Loucy (cell line): ENCODE data around the gene SERP2.

Source experiments
- H2AFZ ChIP-seq: fragments of 200-600 bp; sonication (generic); 2 replicates; pipeline ENCODE4 v1.6.0; 2016; ENCODE audit warnings: antibody characterized with exemption, mild to moderate bottlenecking, low read length, moderate library complexity
- H3F3A ChIP-seq: fragments of 200-600 bp; 2 replicates; pipeline ENCODE4 v1.6.0; 2016; ENCODE audit warnings: antibody characterized with exemption, low read depth, mild to moderate bottlenecking
- H3K27me3 ChIP-seq: fragments of 200-600 bp; sonication (generic); 2 replicates; pipeline ENCODE4 v1.6.1; 2014; ENCODE audit warnings: low read length, mild to moderate bottlenecking; ENCODE audit not compliant: insufficient read depth, poor library complexity, severe bottlenecking
- H3K36me3 ChIP-seq: fragments of 200-600 bp; sonication (generic); 2 replicates; pipeline ENCODE4 v1.6.1; 2016; ENCODE audit warnings: low read length; ENCODE audit not compliant: insufficient read depth
- H3K4me1 ChIP-seq: fragments of 200-600 bp; sonication (generic); 2 replicates; pipeline ENCODE4 v1.5.1; 2014; ENCODE audit warnings: low read length, mild to moderate bottlenecking; ENCODE audit not compliant: insufficient read depth, poor library complexity, severe bottlenecking
- H3K4me2 ChIP-seq: fragments of 200-600 bp; sonication (generic); 2 replicates; pipeline ENCODE4 v1.6.0; 2014; ENCODE audit warnings: antibody characterized with exemption, low read length, low read depth, mild to moderate bottlenecking; ENCODE audit not compliant: poor library complexity, severe bottlenecking
- H3K4me3 ChIP-seq: fragments of 200-600 bp; sonication (generic); 2 replicates; pipeline ENCODE4 v1.5.1; 2014; ENCODE audit warnings: low read length, mild to moderate bottlenecking, mixed read lengths; ENCODE audit not compliant: poor library complexity, severe bottlenecking
- H3K79me2 ChIP-seq: fragments of 200-600 bp; sonication (generic); 2 replicates; pipeline ENCODE4 v1.6.1; 2014; ENCODE audit warnings: low read length; ENCODE audit not compliant: insufficient read depth
- H3K9ac ChIP-seq: fragments of 200-600 bp; sonication (generic); 2 replicates; pipeline ENCODE4 v1.6.0; 2014; ENCODE audit warnings: mild to moderate bottlenecking, low read depth, low read length, moderate library complexity; ENCODE audit not compliant: poor library complexity, severe bottlenecking
- H3K9me2 ChIP-seq: fragments of 200-600 bp; sonication (generic); replicated peaks from 2 replicates; pipeline ENCODE4 v1.6.1; 2016; ENCODE audit warnings: low read depth, low read length, mixed read lengths
- H3K9me3 ChIP-seq: fragments of 200-600 bp; sonication (generic); 2 replicates; pipeline ENCODE4 v1.6.1; 2014; ENCODE audit warnings: mild to moderate bottlenecking, antibody characterized with exemption, low read length, low read depth; ENCODE audit not compliant: insufficient read depth
- H4K20me1 ChIP-seq: fragments of 200-600 bp; sonication (generic); 2 replicates; pipeline ENCODE4 v1.6.0; 2014; ENCODE audit warnings: antibody characterized with exemption, low read length, mild to moderate bottlenecking; ENCODE audit not compliant: insufficient read depth, poor library complexity, severe bottlenecking
- CTCF ChIP-seq: fragments of 200-600 bp; sonication (generic); conservative IDR thresholded peaks from 2 replicates; pipeline ENCODE4 v1.5.1; 2014; ENCODE audit warnings: mild to moderate bottlenecking, antibody characterized with exemption, low read length
- EZH2phosphoT487 ChIP-seq: fragments of 200-600 bp; IDR thresholded peaks from 2 replicates; pipeline ENCODE4 v1.6.1; 2018; ENCODE audit warnings: antibody characterized with exemption, mild to moderate bottlenecking, moderate library complexity, borderline replicate concordance

The SERP2 gene

GRCh38 chr13:44403461-44404056 lies 29.9 kb downstream of the SERP2 start:
- Histone ChIP-seq H4K20me1 (no peaks in the 10 kb centered on the region), H3K9me3 (no peaks in the 10 kb centered on the region), H3K4me3 (no peak overlapping the region), H3K79me2 (no peaks in the 10 kb centered on the region), H3F3A (no peaks in the 10 kb centered on the region), H3K9ac (no peak overlapping the region), H3K4me1 (no peaks in the 10 kb centered on the region), H2AFZ (no peak overlapping the region), H3K4me2 (no peak overlapping the region), H3K9me2 (no peaks in the 10 kb centered on the region), H3K36me3 (no peaks in the 10 kb centered on the region), H3K27me3 (no peaks in the 10 kb centered on the region)
- TF ChIP-seq CTCF: no peak
- TF ChIP-seq EZH2phosphoT487: no peak

- no peak overlapping the region for H3K4me2 ChIP-seq
- no peak overlapping the region for H2AFZ ChIP-seq
- no peaks in the 10 kb centered on the region for H3K9me3 ChIP-seq
- no peaks in the 10 kb centered on the region for H3K79me2 ChIP-seq
- TF ChIP-seq CTCF (no peak), EZH2phosphoT487 (no peak)
- H3K9ac ChIP-seq: no peak overlapping the region
- H3K27me3 ChIP-seq: no peaks in the 10 kb centered on the region
- H3K4me3 ChIP-seq: no peak overlapping the region
- H3K4me1 ChIP-seq: no peaks in the 10 kb centered on the region
- no peaks in the 10 kb centered on the region for H3F3A ChIP-seq
- H4K20me1 ChIP-seq: no peaks in the 10 kb centered on the region
- H3K36me3 ChIP-seq: no peaks in the 10 kb centered on the region
- H3K9me2 ChIP-seq: no peaks in the 10 kb centered on the region
Measured at GRCh38 chr13:44404261-44405132, 30.9 kb downstream of the SERP2 start.

GRCh38 chr13:44406617-44407016 lies 33.0 kb downstream of the SERP2 start:
- Histone ChIP-seq H3K36me3 (no peaks in the 10 kb centered on the region), H3K4me3 (no peak overlapping the region), H4K20me1 (no peaks in the 10 kb centered on the region), H3K9me2 (no peaks in the 10 kb centered on the region), H2AFZ (no peak overlapping the region), H3K27me3 (no peaks in the 10 kb centered on the region), H3K4me1 (no peaks in the 10 kb centered on the region), H3K9me3 (no peaks in the 10 kb centered on the region), H3K79me2 (no peaks in the 10 kb centered on the region), H3F3A (no peaks in the 10 kb centered on the region), H3K9ac (no peak overlapping the region), H3K4me2 (no peak overlapping the region)
- TF ChIP-seq EZH2phosphoT487 (no peak), CTCF (no peak)
